Activated CD8-positive, alpha-beta memory T cell treated with anti-CD3 and anti-CD28 coated beads, Interleukin-2, amount 10 ng/mL, durations not matched to agents 7 days and 5 days (primary cell): ENCODE data around the gene BMP4. TPM values are rescaled to one million over a fixed set of nuclear protein-coding genes. Genes with fewer than 3 reads are reported as not detected.
A peak's percentile ranks its signal among the peaks of the same experiment; 100 is the strongest.
"Not testable (repeated sequence)": the region's sequence is repeated elsewhere in the genome, so short reads cannot be mapped to it uniquely, and the experiment has no call there.

ENCODE experiments used
- ATAC-seq: fragments of 150-1000 bp; cut with Tn5 transposase; one replicate; pipeline ENCODE4 v1.10.0; 2021; ENCODE audit warnings: moderate library complexity
- CTCF ChIA-PET: fragments of 350-600 bp; sonication (Branson Sonifier 250); formaldehyde crosslinking; loops from one replicate; lab custom pipeline; 2021; ENCODE audit warnings: antibody characterized with exemption; lab: Charles Lee
- DNase-seq: peaks from one replicate; pipeline ENCODE4 v3.0.0-alpha.2; 2020
- H3K27ac Mint-ChIP-seq: one replicate; pipeline ENCODE4 v1.8.0; 2021; ENCODE audit warnings: mild to moderate bottlenecking, mixed read lengths
- H3K27me3 Mint-ChIP-seq: one replicate; pipeline ENCODE4 v1.8.0; 2021; ENCODE audit warnings: mixed read lengths
- H3K36me3 Mint-ChIP-seq: one replicate; pipeline ENCODE4 v1.8.0; 2021; ENCODE audit warnings: mild to moderate bottlenecking, mixed read lengths
- H3K4me1 Mint-ChIP-seq: one replicate; pipeline ENCODE4 v1.8.0; 2021; ENCODE audit warnings: mixed read lengths
- H3K4me3 Mint-ChIP-seq: one replicate; pipeline ENCODE4 v1.8.0; 2021; ENCODE audit warnings: mild to moderate bottlenecking, moderate library complexity, mixed read lengths
- H3K9me3 Mint-ChIP-seq: one replicate; pipeline ENCODE4 v1.8.0; 2022; ENCODE audit warnings: low read depth, mixed read lengths
- total RNA-seq, 2 experiments: library from RNA; stranded (reverse); gene quantifications; one replicate each; pipeline ENCODE4 v1.2.3, GENCODE V29; 2021

Gene BMP4
- total RNA-seq, result under 1 TPM; 0.29 to 0.47 TPM

DNA sequence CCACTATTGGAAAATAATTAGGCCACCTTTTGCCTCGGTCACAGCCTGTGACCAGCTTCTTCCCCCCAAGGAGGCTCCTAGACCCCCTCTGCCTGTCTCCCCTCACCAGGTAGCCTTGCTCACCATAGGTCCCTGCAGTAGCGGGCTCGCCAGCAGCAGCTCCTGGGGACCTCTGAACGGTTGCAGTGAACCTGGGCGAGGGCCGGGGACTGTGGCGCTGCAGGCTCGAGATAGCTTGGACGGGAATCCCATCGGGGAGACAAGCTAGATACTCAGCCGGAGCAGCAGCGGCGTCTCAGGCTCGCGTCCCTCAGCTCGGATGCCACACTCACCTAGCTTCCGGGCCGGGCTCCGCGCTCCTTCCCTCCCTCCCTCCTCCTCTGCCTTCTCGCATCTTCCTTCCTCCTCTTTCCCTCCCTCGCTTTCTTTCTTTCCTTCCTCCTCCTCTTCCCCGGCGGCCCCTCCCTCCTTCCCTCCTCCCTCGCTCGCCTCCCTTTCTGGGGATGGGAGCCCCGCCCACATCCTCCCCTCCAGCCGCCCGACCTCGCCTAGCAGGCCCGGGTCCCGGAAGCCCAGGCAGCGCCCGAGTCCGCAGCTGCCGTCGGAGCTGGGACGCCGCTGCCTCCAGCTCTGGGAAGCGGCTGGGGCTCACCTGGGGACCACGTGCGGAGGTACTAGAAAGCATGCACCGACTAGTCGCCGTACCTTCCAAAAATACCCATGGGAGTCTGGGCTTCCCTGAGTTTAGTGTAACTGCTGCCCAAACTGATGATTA, at the start of gene BMP4:
Gene BMP4, minus strand, starts transcription at position 399 of the 775 bp plus-strand sequence. CDS start 4,603 bp downstream, outside the sequence.
- no peaks in the 10 kb centered on the region for H3K36me3 Mint-ChIP-seq
- no peak within 1 kb of the TSS for H3K27ac Mint-ChIP-seq
- H3K27me3 Mint-ChIP-seq, result peaks cover 77% of the 10 kb centered on the region
- H3K4me1 Mint-ChIP-seq, result peaks cover 27% of the 10 kb centered on the region
- peak; percentile 55 for ATAC-seq
- no peaks in the 10 kb centered on the region for H3K9me3 Mint-ChIP-seq
- DNase-seq, result no peak
- H3K4me3 Mint-ChIP-seq, result peak within 1 kb of the TSS; percentile 36
- CTCF ChIA-PET, result no interaction called here

GRCh38 chr14:54003064-54003463, 46.4 kb upstream of the BMP4 start:
- CTCF ChIA-PET, result no interaction called here

GRCh38 chr14:54002653-54003052, 46.0 kb upstream of the BMP4 start:
- Mint-ChIP-seq H3K36me3 (no peaks in the 10 kb centered on the region), H3K4me1 (no peaks in the 10 kb centered on the region), H3K27me3 (peaks cover 2% of the 10 kb centered on the region), H3K4me3 (no peak overlapping the region), H3K9me3 (peaks cover 2% of the 10 kb centered on the region), H3K27ac (no peak overlapping the region)
- DNase-seq (no peak), ATAC-seq (no peak)
- CTCF ChIA-PET, result no interaction called here

More at GRCh38 chr14:54003064-54003463, 46.4 kb upstream of the BMP4 start:
- H3K4me1 Mint-ChIP-seq, result no peaks in the 10 kb centered on the region
- ATAC-seq (no peak), DNase-seq (no peak)
- H3K4me3 Mint-ChIP-seq, result no peak overlapping the region
- no peak overlapping the region for H3K27ac Mint-ChIP-seq
- peaks cover 2% of the 10 kb centered on the region for H3K9me3 Mint-ChIP-seq
- peaks cover 2% of the 10 kb centered on the region for H3K27me3 Mint-ChIP-seq
- H3K36me3 Mint-ChIP-seq, result no peaks in the 10 kb centered on the region

- Mint-ChIP-seq H3K36me3 (no peaks in the 10 kb centered on the region), H3K4me3 (no peak overlapping the region), H3K9me3 (no peaks in the 10 kb centered on the region), H3K4me1 (no peaks in the 10 kb centered on the region), H3K27me3 (peaks cover 2% of the 10 kb centered on the region), H3K27ac (no peak overlapping the region)
- ATAC-seq, result no peak
- CTCF ChIA-PET, result no interaction called here
- DNase-seq, result no peak
These were observed 44.7 kb upstream of the BMP4 start for GRCh38 chr14:54001189-54001878.

DNA sequence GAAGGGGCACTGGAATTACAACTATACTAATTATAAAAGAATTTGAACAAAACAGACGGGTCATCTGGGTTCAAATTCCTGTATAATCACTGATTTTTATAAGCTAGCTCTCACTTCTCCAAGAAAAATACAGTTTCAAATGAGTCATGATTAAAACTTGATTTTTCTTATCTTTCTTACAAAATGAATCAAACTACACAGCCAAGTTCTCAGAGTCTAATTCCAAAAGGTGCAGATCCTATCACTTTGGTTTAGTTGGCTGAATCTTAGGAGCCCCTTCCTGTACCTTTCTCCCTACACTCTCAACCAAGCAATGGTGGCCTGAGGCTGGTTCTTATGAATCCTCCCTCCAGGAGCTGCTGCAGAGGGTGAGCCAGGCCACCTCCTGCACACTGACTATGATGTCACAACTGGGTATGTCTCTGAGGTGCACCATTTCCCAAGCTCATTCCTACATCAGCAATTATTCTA, 43.8 kb upstream of the BMP4 start:
- DNase-seq (no peak), ATAC-seq (no peak)
- no peak overlapping the region for H3K4me3 Mint-ChIP-seq
- no peaks in the 10 kb centered on the region for H3K36me3 Mint-ChIP-seq
- no peak overlapping the region for H3K27ac Mint-ChIP-seq
- CTCF ChIA-PET, result no interaction called here
- H3K9me3 Mint-ChIP-seq, result no peaks in the 10 kb centered on the region
- no peaks in the 10 kb centered on the region for H3K4me1 Mint-ChIP-seq
- H3K27me3 Mint-ChIP-seq, result peaks cover 2% of the 10 kb centered on the region

GRCh38 chr14:53999061-53999488, 42.5 kb upstream of the BMP4 start:
- Mint-ChIP-seq H3K27me3 (peaks cover 2% of the 10 kb centered on the region), H3K27ac (no peak overlapping the region), H3K4me3 (no peak overlapping the region), H3K4me1 (no peaks in the 10 kb centered on the region), H3K9me3 (no peaks in the 10 kb centered on the region), H3K36me3 (no peaks in the 10 kb centered on the region)
- no peak for ATAC-seq
- CTCF ChIA-PET, result no interaction called here
- no peak for DNase-seq

DNA sequence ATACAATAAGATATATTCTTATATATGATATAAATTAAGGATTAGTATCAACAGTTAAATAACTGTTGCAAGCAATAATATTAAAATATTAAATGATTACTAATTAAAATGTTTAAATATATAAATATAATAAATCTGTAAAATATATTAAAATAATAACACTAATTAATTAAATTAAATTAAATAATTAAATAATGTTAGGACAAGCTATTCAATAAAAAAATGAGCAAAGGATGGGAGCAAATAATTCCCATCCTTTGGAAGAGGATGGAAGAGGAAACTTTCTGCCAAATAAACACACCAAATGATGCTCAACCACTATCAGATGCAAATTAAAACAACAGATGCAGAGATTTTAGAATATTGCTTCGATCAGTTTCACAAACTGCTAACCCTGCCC, 39.4 kb upstream of the BMP4 start:
- DNase-seq (no peak), ATAC-seq (no peak)
- Mint-ChIP-seq H3K27me3 (peaks cover under 1% of the 10 kb centered on the region), H3K4me1 (no peaks in the 10 kb centered on the region), H3K36me3 (no peaks in the 10 kb centered on the region), H3K27ac (no peak overlapping the region), H3K4me3 (no peak overlapping the region), H3K9me3 (no peaks in the 10 kb centered on the region)
- CTCF ChIA-PET, result no interaction called here

DNA sequence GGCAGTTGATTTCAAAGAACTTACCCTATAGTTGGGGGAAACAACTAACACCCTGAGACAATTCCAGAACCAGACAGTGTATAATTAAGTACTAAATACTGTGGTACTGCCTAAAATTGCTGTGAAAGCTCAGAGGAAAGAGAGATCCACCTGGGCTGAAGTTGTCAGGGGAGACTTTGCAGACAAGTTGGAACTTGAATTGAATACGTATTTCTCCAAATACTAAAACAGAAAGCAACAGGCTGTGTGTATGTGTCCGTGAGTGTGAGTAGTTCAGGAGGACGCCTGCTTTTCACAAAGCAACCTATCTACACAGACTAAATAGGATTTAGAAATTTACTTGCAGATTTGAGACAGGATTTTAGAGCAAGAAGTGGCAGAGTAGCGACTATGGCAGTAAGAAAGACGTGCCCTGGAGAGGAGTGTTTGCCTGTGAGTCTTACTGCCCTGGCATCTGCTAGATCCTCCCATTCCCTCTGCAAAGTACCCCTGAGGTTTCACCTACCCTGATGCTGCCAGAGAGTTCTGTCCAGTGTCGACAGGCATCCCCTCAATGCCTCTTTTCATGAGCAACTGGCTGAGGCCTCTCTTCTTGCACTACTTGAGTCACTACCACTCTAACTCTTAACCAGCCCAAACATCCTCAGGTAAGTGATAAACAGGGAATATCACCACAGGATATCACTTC, 37.4 kb upstream of the BMP4 start:
- Mint-ChIP-seq H3K36me3 (no peaks in the 10 kb centered on the region), H3K4me1 (no peaks in the 10 kb centered on the region)

DNA sequence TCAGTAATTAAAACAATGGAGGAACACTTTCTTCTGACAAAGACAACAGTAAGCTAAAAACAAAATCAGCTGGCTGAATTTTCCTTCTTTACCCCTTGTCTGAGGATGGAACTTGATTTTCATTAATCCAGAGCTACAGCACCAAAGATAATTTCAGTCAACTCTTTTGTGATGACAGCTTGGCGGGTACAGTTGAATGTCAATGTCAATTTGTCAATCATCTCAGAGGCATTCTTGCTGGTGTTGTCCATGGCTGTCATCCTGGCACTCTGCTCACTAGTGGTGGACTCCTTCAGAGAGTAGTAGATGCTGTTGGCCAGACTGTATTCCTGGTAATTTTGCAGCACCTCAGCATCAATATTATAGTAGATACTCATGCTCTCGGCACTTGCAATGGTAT, 34.4 kb upstream of the BMP4 start:
- no peaks in the 10 kb centered on the region for H3K36me3 Mint-ChIP-seq
- CTCF ChIA-PET, result no interaction called here
- ATAC-seq (no peak), DNase-seq (no peak)
- H3K9me3 Mint-ChIP-seq, result peaks cover 7% of the 10 kb centered on the region
- no peak overlapping the region for H3K27ac Mint-ChIP-seq
- no peak overlapping the region for H3K4me3 Mint-ChIP-seq
- H3K27me3 Mint-ChIP-seq, result no peaks in the 10 kb centered on the region
- H3K4me1 Mint-ChIP-seq, result no peaks in the 10 kb centered on the region

More for the DNA sequence above, 37.4 kb upstream of the BMP4 start:
- Mint-ChIP-seq H3K4me3 (no peak overlapping the region), H3K27ac (no peak overlapping the region), H3K9me3 (no peaks in the 10 kb centered on the region), H3K27me3 (no peaks in the 10 kb centered on the region)
- ATAC-seq (no peak), DNase-seq (no peak)
- CTCF ChIA-PET, result no interaction called here

GRCh38 chr14:53986718-53987117, 30.1 kb upstream of the BMP4 start:
- CTCF ChIA-PET, ATAC-seq, H3K27ac Mint-ChIP-seq, H3K36me3 Mint-ChIP-seq, DNase-seq, H3K4me3 Mint-ChIP-seq, H3K27me3 Mint-ChIP-seq, H3K4me1 Mint-ChIP-seq: not testable (repeated sequence)
- H3K9me3 Mint-ChIP-seq, result peaks cover 14% of the 10 kb centered on the region

DNA sequence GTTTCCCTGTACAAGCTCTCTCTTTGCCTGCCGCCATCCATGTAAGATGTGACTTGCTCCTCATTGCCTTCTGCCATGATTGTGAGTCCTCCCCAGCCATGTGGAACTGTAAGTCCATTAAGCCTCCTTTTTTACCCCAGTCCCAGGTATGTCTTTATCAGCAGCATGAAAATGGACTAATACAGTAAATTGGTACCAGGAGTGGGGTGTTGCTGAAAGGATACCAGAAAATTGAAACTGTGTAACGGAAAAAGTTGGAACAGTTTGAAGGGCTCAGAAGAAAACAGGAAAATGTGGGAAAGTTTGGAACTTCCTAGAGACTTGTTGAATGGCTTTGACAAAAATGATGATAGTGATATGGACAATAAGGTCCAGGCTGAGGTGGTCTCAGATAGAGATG, 28.3 kb upstream of the BMP4 start:
- ATAC-seq, H3K27ac Mint-ChIP-seq, H3K4me1 Mint-ChIP-seq, H3K36me3 Mint-ChIP-seq, CTCF ChIA-PET, H3K27me3 Mint-ChIP-seq, H3K4me3 Mint-ChIP-seq, DNase-seq: not testable (repeated sequence)
- H3K9me3 Mint-ChIP-seq, result peaks cover 14% of the 10 kb centered on the region

- no peak for DNase-seq
- Mint-ChIP-seq H3K4me3 (no peak overlapping the region), H3K27me3 (no peaks in the 10 kb centered on the region), H3K36me3 (peaks cover 4% of the 10 kb centered on the region), H3K9me3 (peaks cover 14% of the 10 kb centered on the region), H3K4me1 (no peaks in the 10 kb centered on the region), H3K27ac (no peak overlapping the region)
- CTCF ChIA-PET, result no interaction called here
- no peak for ATAC-seq
These were observed 26.5 kb upstream of the BMP4 start for GRCh38 chr14:53983112-53983511.

DNA sequence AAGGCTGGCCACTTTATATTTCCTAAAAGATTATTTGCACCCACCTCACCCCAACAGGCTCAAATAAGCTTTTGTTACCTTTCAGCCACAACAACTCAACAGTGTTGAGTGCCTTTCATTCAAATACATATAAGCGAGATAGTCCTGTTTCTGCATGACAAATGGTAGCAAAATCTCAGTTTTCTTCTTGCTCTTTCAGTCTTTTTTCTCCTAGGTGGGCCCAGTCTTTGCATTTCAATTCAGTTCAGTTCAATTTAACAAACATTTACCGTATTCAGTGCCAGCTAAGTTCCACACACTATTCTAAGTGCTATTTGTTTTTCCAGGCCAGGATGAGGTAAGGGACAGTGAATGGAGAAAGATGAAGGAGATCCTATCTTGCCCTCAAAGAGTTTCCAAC, 25.9 kb upstream of the BMP4 start:
- no peaks in the 10 kb centered on the region for H3K4me1 Mint-ChIP-seq
- ATAC-seq (no peak), DNase-seq (no peak)
- peaks cover 4% of the 10 kb centered on the region for H3K36me3 Mint-ChIP-seq
- H3K9me3 Mint-ChIP-seq, result peaks cover 14% of the 10 kb centered on the region
- no peak overlapping the region for H3K27ac Mint-ChIP-seq
- no peak overlapping the region for H3K4me3 Mint-ChIP-seq
- CTCF ChIA-PET, result no interaction called here
- H3K27me3 Mint-ChIP-seq, result no peaks in the 10 kb centered on the region
